GM18907 (cell line): ENCODE results near the gene SUPT4H1.
A peak's percentile ranks its signal among the peaks of the same experiment; 100 is the strongest.
"Not testable (repeated sequence)": the region's sequence is repeated elsewhere in the genome, so short reads cannot be mapped to it uniquely, and the experiment has no call there.

Experiments
- ATAC-seq: cut with Tn5 transposase; IDR thresholded peaks from one replicate; pipeline ENCODE4 v1.9.1; 2021; ENCODE audit warnings: mild to moderate bottlenecking, moderate library complexity; ENCODE audit not compliant: unreplicated experiment

SUPT4H1 gene

GRCh38 chr17:58351831-58352595 is at the start of gene SUPT4H1:
SUPT4H1 (minus strand) TSS chr17:58352201; CDS start chr17:58352135, 66 bp downstream.
- peak; percentile 85 for ATAC-seq

- ATAC-seq = no peak
These were observed 49.3 kb upstream of the SUPT4H1 start for GRCh38 chr17:58401287-58401686.

- no peak for ATAC-seq
These were observed 48.8 kb upstream of the SUPT4H1 start for GRCh38 chr17:58400826-58401225.

GRCh38 chr17:58399974-58400373 is 48.0 kb upstream of the SUPT4H1 start:
- no peak for ATAC-seq

GRCh38 chr17:58398574-58399266 is 46.7 kb upstream of the SUPT4H1 start:
- ATAC-seq = no peak

GRCh38 chr17:58397421-58397820 is 45.4 kb upstream of the SUPT4H1 start:
- not testable (repeated sequence) for ATAC-seq

GRCh38 chr17:58396173-58396572 is 44.2 kb upstream of the SUPT4H1 start:
- ATAC-seq = no peak

- no peak for ATAC-seq
These were observed 42.7 kb upstream of the SUPT4H1 start for GRCh38 chr17:58394534-58395223.

- no peak for ATAC-seq
These were observed 39.4 kb upstream of the SUPT4H1 start for GRCh38 chr17:58391302-58391984.

GRCh38 chr17:58390884-58391283 is 38.9 kb upstream of the SUPT4H1 start:
- no peak for ATAC-seq

GRCh38 chr17:58388302-58389190 is 36.5 kb upstream of the SUPT4H1 start:
- ATAC-seq = no peak

- ATAC-seq = no peak
These were observed 35.8 kb upstream of the SUPT4H1 start for GRCh38 chr17:58387834-58388233.

- no peak for ATAC-seq
These were observed 34.7 kb upstream of the SUPT4H1 start for GRCh38 chr17:58386708-58387107.

- ATAC-seq = no peak
These were observed 33.4 kb upstream of the SUPT4H1 start for GRCh38 chr17:58385359-58385899.

GRCh38 chr17:58384897-58385296 is 32.9 kb upstream of the SUPT4H1 start:
- ATAC-seq = no peak

GRCh38 chr17:58383892-58384462 is 32.0 kb upstream of the SUPT4H1 start:
- no peak for ATAC-seq

GRCh38 chr17:58382872-58383242 is 30.9 kb upstream of the SUPT4H1 start:
- ATAC-seq = no peak

- peak; percentile 83 for ATAC-seq
These were observed 30.3 kb upstream of the SUPT4H1 start for GRCh38 chr17:58382108-58382871.
